Measurements from ENCODE around the gene COL16A1. TPM values are rescaled to one million over a fixed set of nuclear protein-coding genes. Genes with fewer than 3 reads are reported as not detected.
A peak's percentile ranks its signal among the peaks of the same experiment; 100 is the strongest.

The COL16A1 gene
- under 1 TPM in 1 of 2 experiments, not detected in 1; 0.34 TPM for total RNA-seq

GRCh38 chr1:31703431-31704270 is at the start of gene COL16A1:
Gene COL16A1 (minus strand): TSS chr1:31704017. CDS start chr1:31702193, 1,824 bp downstream.
- POLR2A ChIA-PET = interaction anchor here (0.5 to 1.1 kb wide), 2 partner anchors 18 to 556 kb away, joined by 3 read pairs; no protein-coding TSS in a partner anchor
- DNase-seq = no peak
- Mint-ChIP-seq H3K27me3 (peaks cover 27% of the 10 kb centered on the region), H3K9me3 (no peaks in the 10 kb centered on the region), H3K27ac (no peak within 1 kb of the TSS), H3K4me1 (ENCODE audit: low read depth) (peaks cover 46% of the 10 kb centered on the region), H3K36me3 (ENCODE audit: low read depth) (no peaks in the 10 kb centered on the region), H3K4me3 (no peak within 1 kb of the TSS)
- TF ChIP-seq CTCF (IDR thresholded peaks at IDR 0.05) = no peak
- CTCF ChIA-PET = interaction anchor here (1.4 to 5.9 kb wide), 5 partner anchors 11 to 98 kb away, joined by 3 to 51 read pairs (median 7); no protein-coding TSS in a partner anchor
- intact Hi-C loops (cut with micrococcal nuclease) = loop anchor here (5.0 kb wide), 1 partner anchor 41 kb away; no protein-coding TSS in a partner anchor
- no peak for ATAC-seq

DNA sequence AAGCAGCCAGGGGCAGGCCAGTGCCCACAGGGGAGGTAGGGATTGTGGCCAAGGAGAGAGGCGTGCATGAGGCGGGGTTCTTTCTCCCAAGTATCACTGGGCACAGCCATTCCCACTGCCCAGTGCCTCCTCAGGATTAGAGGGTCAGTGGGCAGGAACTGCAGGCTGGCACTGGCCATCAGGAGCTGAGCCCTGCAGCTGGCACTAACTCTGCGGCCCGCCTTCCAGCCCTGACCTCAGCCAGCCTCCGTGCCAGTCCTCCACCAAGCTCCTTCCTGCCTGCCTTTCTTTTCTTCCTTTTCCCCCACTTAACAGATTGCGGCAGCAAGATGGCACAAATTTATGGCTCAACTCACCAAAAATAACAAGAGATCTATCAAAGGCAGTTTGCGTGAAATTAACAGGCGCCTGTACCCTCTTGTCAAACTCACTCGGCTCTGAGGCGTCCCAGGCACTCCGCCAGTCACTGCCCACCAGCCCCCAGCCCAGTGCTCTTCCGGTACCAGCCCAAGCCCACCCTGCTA is 49.2 kb upstream of the COL16A1 start:
- Mint-ChIP-seq H3K36me3 (ENCODE audit: low read depth) (no peaks in the 10 kb centered on the region), H3K27ac (peak overlapping the region; percentile 17), H3K4me1 (ENCODE audit: low read depth) (peaks cover 23% of the 10 kb centered on the region), H3K27me3 (peaks cover 2% of the 10 kb centered on the region), H3K4me3 (no peak overlapping the region), H3K9me3 (no peaks in the 10 kb centered on the region)
- ChIA-PET CTCF (interaction anchor here (1.8 to 3.2 kb wide), 2 partner anchors 8 to 11 kb away, joined by 7 to 15 read pairs; partner anchors contain the start of gene ADGRB2), POLR2A (interaction anchor here (1.5 kb wide), 1 partner anchor 10 kb away, joined by 4 read pairs; no protein-coding TSS in a partner anchor)
- intact Hi-C loops (cut with micrococcal nuclease) = no loop called here
- ATAC-seq = no peak
- DNase-seq = no peak
- TF ChIP-seq CTCF (IDR thresholded peaks at IDR 0.05) = no peak

DNA sequence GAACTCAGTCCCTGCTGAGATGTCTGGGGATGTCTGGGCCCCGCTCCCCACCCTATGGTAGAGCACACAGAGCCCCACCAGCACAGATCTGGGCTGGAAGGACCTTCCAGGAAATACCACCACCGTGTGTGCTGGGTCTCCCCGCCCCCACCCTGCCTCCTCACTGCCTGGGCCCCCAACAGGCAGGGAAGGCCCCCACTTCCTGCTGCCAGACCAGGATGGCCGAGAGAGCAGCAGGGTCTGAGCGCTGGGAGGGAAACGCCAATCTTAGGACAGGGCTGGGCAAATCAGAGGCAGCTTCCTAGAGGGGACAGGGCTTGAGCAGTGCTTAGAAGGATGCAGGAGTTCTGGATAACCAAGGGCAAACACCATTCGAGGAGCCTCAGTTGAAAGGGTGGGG is 48.4 kb upstream of the COL16A1 start:
- peak overlapping the region; percentile 50 for H3K27ac Mint-ChIP-seq
- no peak overlapping the region for H3K4me3 Mint-ChIP-seq
- peak; percentile 38 for ATAC-seq
- H3K27me3 Mint-ChIP-seq = peaks cover 2% of the 10 kb centered on the region
- no peaks in the 10 kb centered on the region for H3K36me3 Mint-ChIP-seq (ENCODE audit: low read depth)
- H3K4me1 Mint-ChIP-seq (ENCODE audit: low read depth) = peaks cover 25% of the 10 kb centered on the region
- no peaks in the 10 kb centered on the region for H3K9me3 Mint-ChIP-seq
- intact Hi-C loops (cut with micrococcal nuclease) = no loop called here
- no peak for TF ChIP-seq CTCF (IDR thresholded peaks at IDR 0.05)
- CTCF ChIA-PET = interaction anchor here (3.2 kb wide), 1 partner anchor 11 kb away, joined by 15 read pairs; the partner anchor contains the start of gene ADGRB2
- POLR2A ChIA-PET = interaction anchor here (1.3 kb wide), 1 partner anchor 14 kb away, joined by 4 read pairs; no protein-coding TSS in a partner anchor
- DNase-seq = peak; percentile 42

GRCh38 chr1:31751822-31752241 is 48.0 kb upstream of the COL16A1 start:
- POLR2A ChIA-PET = interaction anchor here (0.9 to 1.3 kb wide), 2 partner anchors 14 to 109 kb away, joined by 3 to 4 read pairs; no protein-coding TSS in a partner anchor
- CTCF ChIA-PET = interaction anchor here (1.7 to 3.2 kb wide), 2 partner anchors 9 to 12 kb away, joined by 7 to 15 read pairs; partner anchors contain the start of gene ADGRB2
- peak; percentile 4 for ATAC-seq
- intact Hi-C loops (cut with micrococcal nuclease) = no loop called here
- DNase-seq = no peak
- Mint-ChIP-seq H3K4me3 (no peak overlapping the region), H3K9me3 (no peaks in the 10 kb centered on the region), H3K4me1 (ENCODE audit: low read depth) (peaks cover 29% of the 10 kb centered on the region), H3K27ac (peak overlapping the region; percentile 50), H3K27me3 (peaks cover 2% of the 10 kb centered on the region), H3K36me3 (ENCODE audit: low read depth) (no peaks in the 10 kb centered on the region)
- no peak for TF ChIP-seq CTCF (IDR thresholded peaks at IDR 0.05)

Data from activated CD8-positive, alpha-beta T cell treated with anti-CD3 and anti-CD28 coated beads for 36 hours (primary cell).